Esophagus squamous epithelium (tissue), 4 donors: ENCODE measurements around the gene MAP3K20.

Experiments
- POLR2A ChIP-seq, 4 donors: fragments of 450-650 bp; IDR thresholded peaks; one replicate each; pipeline ENCODE4 v1.6.1; 2017; ENCODE audit warnings: antibody characterized with exemption in 4 of 4, mild to moderate bottlenecking in 4 of 4, moderate library complexity in 3 of 4
- TF ChIP-seq, protein P1 (sequence below), 6 experiments: fragments of 450-650 bp in 4 of 6; fragments of 200-600 bp in 2 of 6; sonication (generic) in 2 of 6; IDR thresholded peaks; one replicate each; pipeline ENCODE4 v1.5.1; 2016 to 2019; ENCODE audit warnings: antibody characterized with exemption in 6 of 6, mild to moderate bottlenecking in 4 of 6, moderate library complexity in 4 of 6

DNA sequence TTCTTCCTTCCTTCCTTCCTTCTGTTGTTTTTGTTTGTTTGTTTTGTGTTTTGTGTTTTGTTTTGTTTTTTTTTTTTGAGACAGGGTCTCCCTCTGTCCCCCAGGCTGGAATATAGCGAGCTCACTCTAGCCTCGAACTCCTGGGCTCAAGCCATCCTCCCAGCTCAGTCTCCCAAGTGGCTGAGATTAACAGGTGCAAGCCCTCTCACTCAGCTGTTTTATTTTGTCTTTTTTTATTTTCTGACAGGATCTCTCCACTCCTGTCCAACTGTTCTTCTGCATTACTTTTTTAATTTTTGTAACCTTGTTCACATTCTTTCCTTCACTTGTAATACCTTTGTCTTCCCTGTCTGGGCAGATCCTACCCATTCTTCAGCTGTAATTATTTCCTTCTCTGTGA is 23.6 kb downstream of the MAP3K20 start:
- TF ChIP-seq, protein P1, sequence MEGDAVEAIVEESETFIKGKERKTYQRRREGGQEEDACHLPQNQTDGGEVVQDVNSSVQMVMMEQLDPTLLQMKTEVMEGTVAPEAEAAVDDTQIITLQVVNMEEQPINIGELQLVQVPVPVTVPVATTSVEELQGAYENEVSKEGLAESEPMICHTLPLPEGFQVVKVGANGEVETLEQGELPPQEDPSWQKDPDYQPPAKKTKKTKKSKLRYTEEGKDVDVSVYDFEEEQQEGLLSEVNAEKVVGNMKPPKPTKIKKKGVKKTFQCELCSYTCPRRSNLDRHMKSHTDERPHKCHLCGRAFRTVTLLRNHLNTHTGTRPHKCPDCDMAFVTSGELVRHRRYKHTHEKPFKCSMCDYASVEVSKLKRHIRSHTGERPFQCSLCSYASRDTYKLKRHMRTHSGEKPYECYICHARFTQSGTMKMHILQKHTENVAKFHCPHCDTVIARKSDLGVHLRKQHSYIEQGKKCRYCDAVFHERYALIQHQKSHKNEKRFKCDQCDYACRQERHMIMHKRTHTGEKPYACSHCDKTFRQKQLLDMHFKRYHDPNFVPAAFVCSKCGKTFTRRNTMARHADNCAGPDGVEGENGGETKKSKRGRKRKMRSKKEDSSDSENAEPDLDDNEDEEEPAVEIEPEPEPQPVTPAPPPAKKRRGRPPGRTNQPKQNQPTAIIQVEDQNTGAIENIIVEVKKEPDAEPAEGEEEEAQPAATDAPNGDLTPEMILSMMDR (IDR thresholded peaks at IDR 0.05) = no peak
- TF ChIP-seq POLR2A (IDR thresholded peaks at IDR 0.05) = no peak
